Activated B cell treated with CpG ODN at 0.5 μM for 24 hours (primary cell): ENCODE data around the gene SLCO3A1. TPM values are rescaled to one million over a fixed set of nuclear protein-coding genes. Genes with fewer than 3 reads are reported as not detected.

Experiments used
- ATAC-seq: fragments of 200-7000 bp; cut with Tn5 transposase; one replicate; pipeline ENCODE4 v1.10.0; 2021; ENCODE audit warnings: low read depth, mild to moderate bottlenecking, moderate library complexity
- CTCF ChIA-PET: fragments of 350-600 bp; sonication (Branson Sonifier 250); formaldehyde crosslinking; loops from one replicate; lab custom pipeline; 2021; ENCODE audit warnings: antibody characterized with exemption; lab: Charles Lee
- POLR2A ChIA-PET: fragments of 350-600 bp; sonication (Branson Sonifier 250); formaldehyde crosslinking; loops from one replicate; lab custom pipeline; 2021; ENCODE audit warnings: antibody characterized with exemption; lab: Charles Lee
- DNase-seq: peaks from one replicate; pipeline ENCODE4 v3.0.0; 2022
- H3K27ac Mint-ChIP-seq: one replicate; pipeline ENCODE4 v1.8.0; 2020; ENCODE audit warnings: mixed read lengths
- H3K27me3 Mint-ChIP-seq: one replicate; pipeline ENCODE4 v1.8.0; 2021; ENCODE audit warnings: mixed read lengths
- H3K36me3 Mint-ChIP-seq: one replicate; pipeline ENCODE4 v1.8.0; 2021; ENCODE audit warnings: low read depth, mixed read lengths
- H3K4me1 Mint-ChIP-seq: one replicate; pipeline ENCODE4 v1.8.0; 2021; ENCODE audit warnings: mixed read lengths
- H3K4me3 Mint-ChIP-seq: one replicate; pipeline ENCODE4 v1.8.0; 2020; ENCODE audit warnings: mild to moderate bottlenecking, mixed read lengths
- H3K9me3 Mint-ChIP-seq: one replicate; pipeline ENCODE4 v1.8.0; 2020; ENCODE audit warnings: mixed read lengths
- CTCF ChIP-seq: fragments of 200-600 bp; IDR thresholded peaks from one replicate; pipeline ENCODE4 v1.8.0; 2022; ENCODE audit warnings: antibody characterized with exemption, mild to moderate bottlenecking
- intact Hi-C: fragments of 100-400 bp; cut with micrococcal nuclease; formaldehyde crosslinking; loops from one replicate; pipeline ENCODE4 v1.15.1; 2024
- total RNA-seq: library from RNA; stranded (reverse); gene quantifications from 2 replicates; pipeline ENCODE4 v1.2.3, GENCODE V29; 2022

The SLCO3A1 gene
- total RNA-seq, 1 donor from 2014 or later = 0.82 TPM

DNA sequence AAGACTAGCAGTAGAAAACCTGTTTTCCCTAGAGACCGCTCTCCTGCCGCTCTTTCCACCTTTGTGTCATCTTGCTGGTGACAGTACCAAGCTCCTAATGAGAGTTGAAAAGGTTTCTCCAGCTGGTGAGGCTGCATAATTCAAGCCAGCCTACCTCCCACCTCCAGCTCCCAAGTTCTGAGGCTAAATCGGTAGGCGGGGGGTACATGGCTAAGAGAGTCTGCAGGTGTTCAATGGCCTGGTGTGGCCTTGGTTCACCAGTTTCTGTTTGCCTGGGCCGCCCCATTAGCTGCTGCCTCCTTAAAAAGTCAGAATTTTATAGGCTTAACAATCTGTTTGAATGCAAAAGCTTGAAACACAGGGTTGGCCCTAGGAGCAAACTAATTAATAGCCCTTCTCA, 262.8 kb downstream of the SLCO3A1 start:
- ChIA-PET POLR2A (no interaction called here), CTCF (no interaction called here)
- Mint-ChIP-seq H3K4me1 (no peaks in the 10 kb centered on the region), H3K9me3 (no peaks in the 10 kb centered on the region), H3K27me3 (no peaks in the 10 kb centered on the region), H3K27ac (no peak overlapping the region), H3K36me3 (no peaks in the 10 kb centered on the region), H3K4me3 (no peak overlapping the region)
- intact Hi-C loops = no loop called here
- DNase-seq (no peak), ATAC-seq (no peak)
- no peak for TF ChIP-seq CTCF

- POLR2A ChIA-PET = no interaction called here
- Mint-ChIP-seq H3K36me3 (no peaks in the 10 kb centered on the region), H3K9me3 (peaks cover 2% of the 10 kb centered on the region), H3K27me3 (peaks cover 2% of the 10 kb centered on the region), H3K4me1 (no peaks in the 10 kb centered on the region), H3K4me3 (no peak overlapping the region), H3K27ac (no peak overlapping the region)
- CTCF ChIA-PET = no interaction called here
- intact Hi-C loops = no loop called here
- no peak for TF ChIP-seq CTCF
- ATAC-seq (no peak), DNase-seq (no peak)
Observed at GRCh38 chr15:92117261-92117731, 263.8 kb downstream of the SLCO3A1 start.

DNA sequence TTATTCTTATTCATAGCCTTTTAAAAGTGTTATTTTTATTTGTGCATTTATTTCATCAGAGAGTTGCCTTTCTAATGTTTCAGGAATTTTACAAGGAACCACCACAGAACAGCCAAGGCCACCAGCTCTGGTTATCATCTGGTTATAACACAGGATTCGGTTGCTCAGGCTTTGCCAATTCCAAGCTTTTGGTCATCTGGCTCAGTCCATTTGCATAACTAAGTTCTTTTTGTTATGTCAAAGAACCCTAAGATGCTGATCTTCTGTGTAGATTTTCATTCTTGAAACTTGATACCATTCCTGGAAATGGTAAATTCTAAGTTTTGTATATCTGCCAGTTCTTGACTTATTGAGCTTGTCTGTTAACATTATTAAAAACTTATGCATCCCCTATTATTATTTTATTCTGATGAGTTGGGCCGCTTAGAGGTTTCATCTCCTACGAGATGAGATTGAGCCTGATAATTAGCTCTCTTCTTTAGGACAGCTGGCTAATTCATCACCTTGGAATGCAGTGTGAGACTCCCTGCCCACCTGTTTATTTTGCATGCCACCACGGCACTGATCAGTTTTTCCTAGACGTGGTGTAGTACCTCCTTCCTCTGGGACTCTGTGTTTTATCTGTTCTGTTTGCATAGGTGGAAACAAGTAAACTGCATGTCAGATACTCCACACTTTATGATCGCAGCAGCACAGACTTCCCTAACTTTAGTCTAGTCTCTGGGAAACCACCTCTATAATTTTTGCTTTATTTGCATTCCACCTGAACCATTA, 264.8 kb downstream of the SLCO3A1 start:
- peaks cover 2% of the 10 kb centered on the region for H3K9me3 Mint-ChIP-seq
- no peak for TF ChIP-seq CTCF
- DNase-seq (no peak), ATAC-seq (no peak)
- intact Hi-C loops = no loop called here
- no peak overlapping the region for H3K4me3 Mint-ChIP-seq
- no peak overlapping the region for H3K27ac Mint-ChIP-seq
- peaks cover 2% of the 10 kb centered on the region for H3K27me3 Mint-ChIP-seq
- CTCF ChIA-PET = no interaction called here
- no peaks in the 10 kb centered on the region for H3K36me3 Mint-ChIP-seq
- POLR2A ChIA-PET = no interaction called here
- no peaks in the 10 kb centered on the region for H3K4me1 Mint-ChIP-seq

GRCh38 chr15:92118936-92119325, 265.4 kb downstream of the SLCO3A1 start:
- DNase-seq (no peak), ATAC-seq (no peak)
- Mint-ChIP-seq H3K9me3 (peaks cover 2% of the 10 kb centered on the region), H3K4me1 (no peaks in the 10 kb centered on the region), H3K4me3 (no peak overlapping the region), H3K27ac (no peak overlapping the region), H3K27me3 (peaks cover 2% of the 10 kb centered on the region), H3K36me3 (no peaks in the 10 kb centered on the region)
- POLR2A ChIA-PET = interaction anchor here (0.6 kb wide), 1 partner anchor 43 kb away, joined by 3 read pairs; no protein-coding TSS in a partner anchor
- intact Hi-C loops = no loop called here
- no peak for TF ChIP-seq CTCF
- CTCF ChIA-PET = no interaction called here

DNA sequence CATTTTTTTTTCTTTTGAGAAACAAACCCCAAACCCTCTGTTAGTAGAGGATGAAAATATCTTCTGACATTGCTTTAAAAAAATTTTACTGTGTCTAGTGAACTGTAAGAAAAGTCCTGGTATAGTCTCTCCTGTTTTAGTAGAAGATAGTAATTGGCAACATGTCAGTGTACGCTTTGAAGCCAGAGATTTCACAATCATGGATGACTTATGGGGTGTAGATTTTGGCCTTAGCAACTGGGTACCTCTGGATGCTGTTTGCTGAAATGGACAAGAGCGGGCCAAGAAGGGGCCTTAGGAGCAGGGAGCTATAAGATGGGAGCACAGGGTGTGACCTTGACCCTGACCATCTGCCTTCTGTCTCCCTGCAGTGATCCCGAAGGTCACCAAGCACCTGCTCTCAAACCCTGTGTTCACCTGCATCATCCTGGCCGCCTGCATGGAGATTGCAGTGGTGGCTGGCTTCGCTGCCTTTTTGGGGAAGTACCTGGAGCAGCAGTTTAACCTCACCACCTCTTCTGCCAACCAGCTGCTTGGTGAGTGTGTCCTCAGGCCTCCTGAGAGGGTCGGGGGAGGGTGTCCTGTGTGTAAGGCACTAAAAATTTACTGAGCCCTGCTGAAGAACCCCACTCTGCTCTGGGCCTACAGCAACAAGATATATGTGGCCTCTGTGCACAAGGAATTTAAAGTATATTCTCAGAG, 266.7 kb downstream of the SLCO3A1 start:
- no peak for DNase-seq
- no peaks in the 10 kb centered on the region for H3K36me3 Mint-ChIP-seq
- H3K4me3 Mint-ChIP-seq = no peak overlapping the region
- ATAC-seq = no peak
- no peaks in the 10 kb centered on the region for H3K4me1 Mint-ChIP-seq
- ChIA-PET POLR2A (no interaction called here), CTCF (no interaction called here)
- peaks cover 2% of the 10 kb centered on the region for H3K9me3 Mint-ChIP-seq
- H3K27ac Mint-ChIP-seq = no peak overlapping the region
- intact Hi-C loops = no loop called here
- no peak for TF ChIP-seq CTCF
- H3K27me3 Mint-ChIP-seq = peaks cover 2% of the 10 kb centered on the region
